OCI-LY7 (cell line): ENCODE data around the gene RCE1.

Source experiments
- CTCF ChIP-seq: fragments of 200-600 bp; sonication (generic); conservative IDR thresholded peaks from 2 replicates; pipeline ENCODE4 v1.5.1; 2014; ENCODE audit warnings: mild to moderate bottlenecking, antibody characterized with exemption, low read length, moderate library complexity, mixed read lengths
- EZH2phosphoT487 ChIP-seq: fragments of 200-600 bp; sonication (generic); IDR thresholded peaks from 2 replicates; pipeline ENCODE4 v1.6.1; 2018; ENCODE audit warnings: low read depth, borderline replicate concordance, mild to moderate bottlenecking, mixed run types, antibody characterized with exemption, low read length, moderate library complexity, mixed read lengths

- TF ChIP-seq CTCF (no peak), EZH2phosphoT487 (no peak)
Measured at GRCh38 chr11:66859686-66860448, 16.6 kb downstream of the RCE1 start.
